ENCODE results near the gene PPP1R13B.

The PPP1R13B gene

DNA sequence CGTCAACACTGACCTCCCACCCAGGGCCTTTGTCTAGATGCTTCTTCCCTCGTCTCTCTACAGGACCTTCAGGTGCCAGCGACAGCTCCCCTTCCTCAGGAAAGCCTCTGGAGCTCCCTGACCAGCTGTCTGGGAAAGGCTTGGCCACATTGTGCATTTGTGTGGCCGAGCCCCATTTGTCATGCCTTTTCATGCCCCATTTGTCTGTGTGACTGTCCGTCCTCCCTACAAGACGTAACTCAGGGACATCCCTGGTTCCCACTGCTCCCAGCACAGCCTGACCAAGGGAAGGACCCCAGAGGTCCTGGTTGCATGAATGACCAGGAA lies 107.9 kb downstream of the PPP1R13B start:
- DNase-seq, result no peak

DNA sequence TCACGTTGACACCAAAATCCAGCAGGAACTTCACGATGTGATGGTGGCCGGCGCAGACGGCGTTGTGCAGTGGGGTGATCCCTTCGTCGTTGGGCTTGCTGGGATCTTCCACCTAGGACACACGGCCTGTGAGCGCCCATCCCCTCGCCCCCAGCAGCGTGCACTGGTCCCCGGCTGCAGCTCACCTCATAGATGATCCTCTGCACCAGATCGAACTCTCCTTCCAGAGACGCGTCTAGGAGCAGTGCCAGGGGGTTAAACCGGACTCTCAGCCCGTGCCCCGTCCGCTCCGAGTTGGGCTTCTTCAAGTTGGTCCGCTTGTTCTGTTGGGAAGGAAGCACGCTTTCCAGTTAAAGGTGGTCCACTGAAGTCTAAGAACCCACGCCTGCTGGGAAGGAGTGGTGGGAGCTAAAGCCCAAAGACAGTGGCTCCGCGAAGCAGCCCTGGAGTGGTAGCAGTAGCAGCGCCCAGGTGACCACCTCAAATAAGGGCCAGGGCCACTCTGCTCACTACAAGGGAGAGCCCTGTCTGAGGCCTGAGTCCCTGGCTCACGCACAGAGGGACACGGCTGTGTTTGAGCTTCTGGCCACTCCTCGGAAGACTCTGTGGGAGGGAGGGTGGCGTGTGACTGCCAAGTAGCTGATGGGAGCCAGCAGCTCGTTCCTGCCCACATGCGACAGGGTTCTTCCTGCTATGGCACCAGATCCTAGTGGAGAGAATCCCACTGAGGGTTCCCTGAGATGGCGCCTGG lies 108.5 kb downstream of the PPP1R13B start:
- DNase-seq, result no peak

DNA sequence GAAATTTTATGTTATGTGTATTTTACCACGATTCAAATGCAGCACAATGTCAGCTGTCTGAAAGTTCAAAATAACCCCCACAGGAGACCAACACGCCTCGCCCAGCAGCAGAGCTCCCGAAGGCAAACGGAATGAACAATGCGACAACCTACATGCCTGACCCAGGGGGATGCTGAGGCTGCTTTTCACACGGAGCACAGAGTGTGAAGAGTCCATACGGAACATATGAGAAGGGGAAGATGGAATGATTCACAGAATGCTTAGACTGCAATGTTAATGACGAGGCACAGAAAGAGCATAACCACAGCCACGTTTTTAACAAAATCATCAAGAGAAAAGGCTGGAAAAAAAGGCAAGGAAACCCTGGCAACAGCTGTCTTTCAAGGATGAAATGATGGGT lies 109.2 kb downstream of the PPP1R13B start:
- no peak for DNase-seq

DNA sequence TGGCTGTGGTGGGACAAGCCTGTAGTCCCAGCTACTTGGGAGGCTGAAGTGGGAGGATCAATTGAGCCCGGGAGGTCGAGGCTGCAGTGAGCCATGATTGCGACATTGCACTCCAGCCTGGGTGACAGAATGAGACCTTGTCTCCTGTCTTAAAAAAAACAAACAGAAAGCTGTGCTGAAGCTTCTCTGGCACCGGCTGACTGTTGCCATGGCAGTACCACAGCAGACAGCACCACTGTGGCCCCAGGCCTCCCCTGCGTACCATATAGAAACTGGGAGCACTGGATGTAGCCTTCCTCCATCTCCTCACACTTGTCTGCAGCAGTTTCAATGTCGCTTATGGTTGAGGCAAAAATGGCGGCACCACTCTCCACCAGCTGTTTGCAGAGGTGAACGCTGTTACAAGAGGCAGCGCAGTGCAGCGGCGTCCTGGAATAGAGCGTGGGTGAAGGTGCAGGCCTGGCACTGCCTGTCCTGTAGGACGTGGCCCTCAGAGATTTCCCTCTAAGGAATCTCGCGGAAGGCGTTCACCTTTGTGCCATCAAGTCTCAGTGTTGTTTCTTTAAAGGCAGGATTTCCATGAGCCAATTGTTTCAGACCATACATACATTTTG lies 109.8 kb downstream of the PPP1R13B start:
- no peak for DNase-seq

DNA sequence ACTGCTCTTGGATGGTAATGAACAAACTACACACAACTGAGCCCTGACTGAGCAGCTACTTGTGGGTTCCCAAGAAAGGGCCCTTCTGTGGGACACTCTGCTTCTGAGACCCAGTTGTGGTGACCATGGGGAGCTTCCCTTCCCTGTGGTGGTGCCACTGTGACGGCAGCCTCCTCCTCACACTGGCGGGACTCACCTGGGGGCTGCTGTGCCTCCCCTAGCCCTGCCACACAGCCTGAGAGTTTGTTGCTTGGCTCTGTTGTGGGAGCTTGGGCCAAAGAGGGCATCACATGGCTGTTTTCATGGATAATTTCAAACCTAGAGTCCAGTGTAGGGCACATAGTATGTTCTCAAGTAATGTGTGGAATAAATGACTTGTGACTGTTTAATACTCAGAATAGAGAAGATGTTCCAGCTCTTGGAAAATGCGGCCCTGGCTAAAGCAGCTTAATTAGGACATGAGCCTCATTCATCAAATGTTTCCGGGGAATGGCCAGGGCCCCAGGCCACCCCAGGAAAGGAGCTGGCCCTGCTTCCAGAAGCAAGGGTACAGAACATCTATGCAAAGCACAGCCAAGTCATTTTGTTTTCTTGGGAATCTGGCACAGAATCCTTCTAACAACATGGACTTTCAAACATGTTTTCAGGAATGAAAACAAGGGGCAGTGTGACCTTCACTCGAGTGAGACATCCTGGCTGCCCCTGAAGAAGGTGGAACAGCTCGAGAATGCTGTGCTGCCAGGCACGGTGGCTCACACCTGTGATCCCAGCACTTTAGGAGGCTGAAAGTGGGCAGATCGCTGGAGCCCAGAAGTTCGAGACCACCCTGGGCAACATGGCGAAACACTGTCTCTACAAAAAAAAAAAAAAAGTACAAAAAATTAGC lies 110.6 kb downstream of the PPP1R13B start:
- no peak for DNase-seq

DNA sequence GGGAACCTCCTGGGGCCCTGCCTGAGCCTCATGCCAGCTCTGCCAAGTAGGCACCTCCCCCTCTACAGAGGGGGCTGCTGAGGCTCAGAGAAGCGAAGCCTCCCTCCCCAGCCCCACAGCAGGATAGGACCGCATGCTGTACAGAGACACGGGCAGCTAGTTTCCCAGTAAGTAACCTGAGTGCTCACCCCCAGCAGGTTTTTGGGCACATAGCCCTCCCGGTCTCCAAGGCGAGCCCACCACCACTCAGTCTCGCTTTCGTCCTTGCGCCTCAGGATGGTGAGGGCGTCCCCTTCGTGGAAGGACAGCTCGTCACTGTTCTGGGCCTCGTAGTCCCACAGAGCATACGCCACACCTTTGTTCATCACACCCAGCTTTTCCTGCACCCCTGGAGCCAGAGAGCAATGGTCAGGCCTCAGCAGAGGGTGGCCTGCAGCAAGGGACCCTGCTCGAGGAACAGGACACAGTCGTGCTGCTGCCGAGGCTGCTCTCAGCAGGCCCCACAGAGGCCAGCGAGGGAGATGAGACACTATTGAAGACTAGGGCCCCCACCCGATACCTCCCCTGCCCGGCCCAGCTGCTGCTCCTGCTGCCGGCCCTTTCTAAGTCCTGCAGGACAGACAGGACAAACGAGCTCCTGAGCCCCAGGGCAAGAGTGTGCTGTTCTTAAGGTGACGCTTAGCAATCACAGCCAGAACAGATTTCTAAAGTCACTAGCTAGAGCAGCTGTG lies 111.4 kb downstream of the PPP1R13B start:
- DNase-seq, result no peak

DNA sequence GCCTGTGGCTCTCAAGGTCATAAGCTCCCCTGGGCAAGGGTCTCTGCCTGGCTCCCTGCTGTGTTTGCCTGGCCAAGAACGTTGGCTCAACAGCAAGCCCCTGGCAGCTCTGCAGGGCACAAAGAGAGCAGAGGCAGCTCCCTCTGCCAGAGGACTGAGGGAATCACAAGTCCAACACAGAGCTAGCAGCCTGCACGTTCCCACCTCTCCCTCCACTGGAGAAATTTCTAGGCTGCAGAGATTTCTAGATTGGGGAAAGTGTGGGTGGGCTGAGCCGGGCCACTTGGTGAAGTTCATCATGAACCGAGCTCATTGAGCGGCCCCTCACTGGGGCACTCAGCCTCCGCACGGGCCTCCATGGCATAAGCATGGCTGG lies 111.9 kb downstream of the PPP1R13B start:
- DNase-seq, result no peak

DNA sequence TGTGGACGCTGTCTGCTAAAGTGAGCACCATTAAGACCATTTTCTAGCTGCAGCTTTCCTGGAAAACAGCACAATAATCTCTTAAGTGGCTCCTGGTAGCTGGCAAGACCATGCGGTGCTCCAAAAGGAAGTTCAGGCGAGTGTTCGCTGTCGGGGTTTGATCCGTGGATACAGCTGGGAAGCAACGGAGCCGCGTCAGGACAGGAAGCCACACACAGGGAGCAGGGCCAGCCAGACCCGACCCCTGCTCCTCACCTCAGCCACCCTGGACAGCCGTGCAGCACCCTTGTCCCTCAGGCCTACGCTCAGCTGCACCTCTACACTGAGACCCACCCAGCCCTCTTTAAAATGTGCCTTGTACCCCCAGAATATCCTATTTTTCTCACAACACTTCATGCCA lies 112.4 kb downstream of the PPP1R13B start:
- DNase-seq, result no peak

DNA sequence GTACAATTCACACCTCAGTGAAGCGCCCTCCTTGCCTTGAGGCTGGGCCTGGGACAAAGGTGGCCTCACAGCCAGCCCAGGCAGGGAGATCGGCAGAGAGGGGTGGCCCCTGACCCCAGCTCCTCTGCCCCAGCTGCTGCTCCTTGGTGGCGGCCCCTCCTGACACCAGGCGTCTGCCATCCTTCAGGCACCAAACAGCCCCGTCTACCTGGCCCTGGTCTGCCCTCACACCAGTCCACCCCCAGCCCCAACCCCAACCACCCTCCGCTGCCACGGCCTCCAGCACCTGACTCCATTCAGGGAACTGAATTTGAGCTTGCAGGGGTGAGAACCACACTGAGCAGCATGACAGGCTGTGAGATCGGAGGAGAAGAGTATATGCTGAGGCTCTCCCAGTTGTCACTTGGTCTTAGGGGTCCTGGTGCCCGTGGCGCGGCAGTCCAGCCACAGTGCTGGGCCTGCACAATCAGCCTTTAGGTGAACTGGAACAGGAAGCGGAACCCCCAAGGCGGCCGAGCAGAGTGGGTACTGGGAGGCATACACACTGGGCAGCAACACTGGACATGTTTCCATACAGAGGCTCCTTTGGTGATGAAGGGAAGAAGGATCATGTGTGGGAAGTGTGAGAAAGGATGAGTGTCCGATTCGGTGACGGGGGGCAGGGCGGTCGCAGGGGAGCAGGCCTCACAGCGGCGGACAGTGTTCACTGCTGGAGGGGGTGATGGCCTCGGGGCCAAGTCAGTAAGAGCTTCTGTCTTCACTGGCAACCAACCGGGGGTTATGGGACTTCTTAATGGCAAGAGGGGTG lies 113.1 kb downstream of the PPP1R13B start:
- no peak for DNase-seq

DNA sequence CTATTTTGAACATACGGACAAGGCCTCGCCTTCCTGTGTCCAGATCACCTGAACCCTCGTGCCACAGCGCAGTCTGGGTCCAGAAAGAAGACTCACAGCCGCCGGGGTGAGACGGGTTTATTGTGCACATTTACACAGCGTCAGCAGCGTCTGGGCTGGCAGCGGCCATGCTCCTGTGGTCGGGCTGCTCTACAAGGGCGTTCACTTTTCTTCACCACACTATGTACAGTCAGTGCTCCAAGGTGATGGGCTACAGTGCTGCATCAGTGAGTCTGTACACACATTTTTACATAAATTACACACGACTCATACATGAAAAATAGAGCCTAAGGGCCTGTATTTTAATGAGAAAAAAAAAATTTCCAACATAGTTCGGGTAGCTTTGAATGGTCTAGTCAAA lies 113.7 kb downstream of the PPP1R13B start:
- DNase-seq, result no peak

DNA sequence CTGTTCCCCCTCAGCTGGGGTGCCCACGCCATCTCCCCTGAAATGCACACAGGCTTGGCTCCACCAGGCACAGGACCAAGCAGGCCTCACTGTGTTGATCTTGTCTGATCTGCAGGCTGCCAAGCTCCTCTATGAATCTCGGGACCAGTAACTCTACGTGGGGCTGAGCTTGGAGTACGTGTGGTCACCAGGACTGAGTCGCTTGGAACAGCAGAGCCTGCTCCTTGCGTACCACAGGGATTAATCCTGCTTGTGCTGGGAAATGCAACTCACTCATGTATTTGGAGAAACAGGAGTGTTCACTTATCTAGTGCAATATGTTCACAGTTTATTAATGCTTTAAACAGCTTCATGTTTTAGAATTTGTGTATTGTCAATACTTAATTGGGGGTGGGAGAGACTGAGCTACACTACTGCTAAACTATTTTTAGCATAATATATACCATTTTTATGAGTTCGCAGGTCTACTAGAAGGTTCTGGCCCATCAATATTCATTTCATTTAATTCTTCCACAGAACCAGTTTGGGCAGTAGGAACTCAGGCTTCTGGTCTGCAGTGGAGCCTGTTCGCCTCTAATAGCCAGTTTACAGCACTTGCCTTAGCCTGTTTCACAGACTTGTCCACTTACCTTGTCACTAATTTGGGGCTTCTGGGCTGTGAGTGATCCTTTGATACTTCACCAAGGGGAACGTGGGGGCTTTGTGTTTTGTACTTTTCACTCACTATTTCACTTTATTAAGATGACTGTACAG lies 114.3 kb downstream of the PPP1R13B start:
- DNase-seq, result no peak

DNA sequence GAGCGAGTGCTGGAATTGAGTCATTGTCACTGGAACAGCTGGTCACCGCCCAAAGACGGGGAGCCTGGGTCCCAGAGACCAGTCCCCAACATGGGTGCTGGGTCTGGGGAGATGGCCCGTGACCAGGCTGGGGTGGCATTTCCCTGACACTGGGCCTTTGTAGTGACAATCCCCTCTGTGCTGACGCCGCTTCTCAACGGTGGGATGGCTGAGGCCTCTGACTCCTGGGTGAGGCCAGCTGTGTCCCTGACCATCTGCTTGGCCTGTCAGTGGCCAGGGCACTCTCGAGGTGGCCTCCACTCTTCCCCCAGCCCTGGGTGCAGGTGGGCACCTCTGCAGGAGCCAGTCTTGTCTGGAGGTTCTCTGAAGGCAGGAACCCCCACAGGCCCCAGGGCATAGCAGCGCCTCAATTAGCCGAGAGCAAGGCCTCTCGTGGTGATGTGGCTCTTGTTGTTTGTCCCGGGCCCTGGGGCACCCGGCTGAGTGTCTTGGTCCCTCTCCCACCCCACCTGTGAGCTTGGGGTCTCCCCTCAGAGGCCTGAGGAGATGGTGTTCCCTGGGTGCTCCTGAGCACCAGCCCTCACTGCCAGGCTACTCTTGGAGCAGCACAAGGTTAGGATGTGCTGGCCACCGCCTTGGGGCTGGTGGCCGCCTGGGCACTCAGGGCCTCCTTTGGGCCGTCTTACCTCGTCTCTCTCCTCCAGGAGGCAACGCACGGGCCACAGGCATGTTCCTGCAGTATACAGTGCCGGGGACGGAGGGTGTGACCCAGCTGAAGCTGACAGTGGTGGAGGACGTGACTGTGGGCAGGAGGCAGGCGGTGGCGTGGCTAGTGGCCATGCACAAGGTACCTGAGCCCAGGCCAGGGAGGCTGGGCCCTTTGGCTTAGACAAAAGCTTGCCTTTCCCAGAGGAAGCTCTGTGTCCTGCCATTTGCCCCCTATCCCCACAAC lies 115.2 kb downstream of the PPP1R13B start:
- DNase-seq, result no peak

DNA sequence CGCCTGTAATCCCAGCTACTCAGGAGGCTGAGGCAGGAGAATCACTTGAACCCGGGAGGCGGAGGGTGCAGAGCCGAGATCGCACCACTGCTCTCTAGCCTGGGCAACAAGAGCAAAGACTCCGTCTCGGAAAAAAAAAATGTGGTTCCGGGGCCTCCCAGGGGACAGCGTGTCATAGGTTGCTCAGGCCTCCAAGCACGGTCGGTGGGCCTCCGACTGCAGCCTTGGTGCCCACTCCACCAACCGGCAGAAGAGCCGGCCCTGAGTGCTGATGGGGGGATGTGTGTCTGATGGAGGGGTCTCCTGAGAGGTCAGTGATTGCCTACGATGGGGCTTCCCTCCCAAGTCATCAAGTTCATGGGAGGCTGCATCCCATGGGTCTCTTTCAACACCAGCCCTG lies 115.9 kb downstream of the PPP1R13B start:
- no peak for DNase-seq

DNA sequence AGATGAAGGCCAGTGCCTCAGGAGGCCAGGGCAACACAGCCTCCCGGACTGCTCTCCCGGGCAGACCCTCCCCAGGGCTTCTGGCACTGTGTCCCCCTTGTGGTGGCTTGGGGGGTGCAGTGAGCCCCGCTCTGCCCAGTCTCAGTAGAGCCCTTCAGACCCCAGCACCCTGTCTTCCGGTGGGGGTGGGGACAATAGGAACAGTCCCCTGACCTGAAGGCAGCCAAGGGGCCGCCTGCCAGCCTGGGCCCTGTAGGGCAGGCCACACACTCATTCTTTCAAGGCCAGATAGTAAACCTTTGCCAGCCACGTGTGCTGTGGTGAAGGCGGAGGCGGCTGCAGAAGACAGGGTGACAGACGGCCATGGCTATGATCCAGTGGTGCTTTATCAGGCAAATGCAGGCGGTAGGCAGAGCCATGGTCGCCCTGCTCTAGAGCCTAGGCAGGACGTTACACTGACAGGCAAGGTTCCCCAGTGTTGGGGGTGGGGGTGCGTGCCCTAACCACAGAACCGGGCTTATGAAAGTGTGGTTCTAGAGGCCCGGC lies 116.8 kb downstream of the PPP1R13B start:
- no peak for DNase-seq

DNA sequence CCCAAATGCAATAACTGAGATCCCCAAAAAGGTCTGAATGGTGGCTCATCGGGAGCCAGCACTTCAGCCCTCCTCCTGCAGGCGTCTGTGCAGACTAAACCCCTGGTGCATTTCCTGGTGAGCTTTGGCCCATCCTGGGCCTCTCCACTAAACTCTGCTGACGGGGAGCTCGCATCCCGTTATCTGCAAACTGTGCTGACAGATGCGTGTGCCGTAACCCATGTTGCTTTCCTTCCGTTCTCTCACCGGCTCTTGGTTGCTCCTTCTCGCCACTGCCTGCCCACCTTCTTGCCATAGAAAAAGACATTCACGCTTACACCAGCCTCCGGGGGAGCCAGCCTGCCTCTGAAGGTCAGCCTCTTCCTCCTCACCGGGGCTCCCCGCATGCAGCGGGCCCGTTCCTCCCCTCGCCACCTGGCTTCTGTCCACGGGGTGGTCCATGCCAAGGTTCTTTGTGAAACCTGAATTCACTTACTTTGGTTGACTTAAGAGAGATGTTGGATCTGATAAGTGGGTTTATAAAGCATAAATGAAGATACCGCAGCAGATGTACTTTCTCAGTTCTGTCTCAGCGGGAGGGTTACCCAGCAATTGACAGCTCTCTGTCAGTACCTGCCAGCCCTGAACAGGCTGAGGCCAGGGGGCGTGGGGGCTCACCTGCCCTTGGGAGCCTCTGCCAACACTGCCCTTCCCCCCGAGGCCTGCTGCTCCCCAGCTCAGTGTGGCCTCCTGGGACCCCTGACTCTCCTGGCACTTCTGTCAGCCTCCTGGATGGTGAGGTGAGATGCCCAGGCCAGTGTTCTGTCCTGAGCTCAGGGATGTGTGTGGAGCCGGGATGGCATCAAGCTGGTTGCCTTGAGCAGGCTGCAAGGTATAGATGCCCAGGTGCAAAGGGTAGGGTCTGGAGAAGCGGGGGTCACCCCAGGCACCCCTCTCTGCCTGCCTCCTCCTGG lies 117.6 kb downstream of the PPP1R13B start:
- DNase-seq, result no peak

DNA sequence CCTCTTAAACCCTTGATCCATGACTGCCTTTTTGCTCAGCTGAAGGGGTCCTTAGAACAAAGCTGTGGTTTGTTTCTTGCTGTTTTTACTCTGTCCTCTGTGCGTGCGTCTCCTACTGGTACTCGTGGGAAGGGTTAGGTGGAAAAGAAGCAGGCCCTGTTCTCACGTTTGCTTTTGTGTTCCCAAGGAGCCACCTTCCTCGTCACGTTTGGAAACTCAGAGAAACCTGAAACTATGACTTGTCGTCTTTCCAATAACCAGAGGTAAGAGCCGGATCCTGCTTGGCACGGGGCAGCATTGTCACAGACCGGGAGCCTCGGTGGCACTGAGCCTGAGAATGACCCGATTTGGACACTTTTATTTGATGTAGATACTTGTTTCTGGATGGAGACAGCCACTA lies 118.7 kb downstream of the PPP1R13B start:
- no peak for DNase-seq

DNA sequence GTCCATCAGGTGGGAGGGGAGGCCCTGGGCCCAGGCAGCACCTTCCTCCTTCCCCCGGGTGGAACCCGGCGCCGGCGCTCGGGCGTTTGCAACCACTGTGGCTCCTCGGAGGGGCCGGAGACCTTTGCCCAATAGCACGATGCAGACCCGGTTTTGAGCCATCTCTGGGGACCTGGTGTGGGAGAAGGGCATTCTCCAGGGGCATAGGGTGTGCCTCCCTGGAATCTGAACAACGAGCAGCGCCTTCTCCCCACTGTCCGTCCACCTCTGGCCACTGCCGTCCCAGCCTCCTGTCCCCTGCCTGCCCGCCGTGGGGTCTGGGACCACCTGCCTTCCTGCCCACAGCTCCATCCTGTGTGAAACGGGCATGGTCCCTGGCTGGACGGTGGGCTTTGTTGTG lies 119.2 kb downstream of the PPP1R13B start:
- DNase-seq, result no peak

DNA sequence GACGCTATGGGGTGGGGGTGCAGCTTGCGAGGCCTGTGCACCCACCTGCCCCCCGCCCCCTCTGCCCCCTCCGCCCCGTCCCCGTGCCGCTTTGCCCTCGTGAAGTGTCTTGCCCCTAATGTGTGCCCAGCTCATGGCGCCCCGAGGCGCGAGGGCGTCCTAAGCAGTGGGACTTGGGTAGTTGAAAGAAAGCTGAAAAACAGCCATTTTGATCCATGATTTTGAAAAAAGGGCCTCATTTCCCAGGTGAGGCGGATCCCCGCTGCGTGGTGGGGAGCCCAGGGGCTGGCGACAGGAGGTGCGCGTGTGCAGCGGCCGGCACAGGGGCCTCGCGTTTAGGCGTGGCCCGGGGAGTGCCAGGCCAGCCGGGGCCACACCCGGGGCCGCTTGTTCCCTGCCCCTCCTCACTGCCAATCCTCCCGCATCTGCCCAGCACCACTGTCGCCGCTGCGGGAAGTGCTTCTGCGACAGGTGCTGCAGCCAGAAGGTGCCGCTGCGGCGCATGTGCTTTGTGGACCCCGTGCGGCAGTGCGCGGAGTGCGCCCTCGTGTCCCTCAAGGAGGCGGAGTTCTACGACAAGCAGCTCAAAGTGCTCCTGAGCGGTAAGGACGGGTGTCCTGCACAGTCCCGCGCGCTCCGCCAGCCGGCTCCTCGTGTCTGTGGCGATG lies 119.9 kb downstream of the PPP1R13B start:
- no peak for DNase-seq
